Brain pericyte (primary cell): ENCODE data around the gene MRM2.
"Not testable (repeated sequence)": the region's sequence is repeated elsewhere in the genome, so short reads cannot be mapped to it uniquely, and the experiment has no call there.

Experiments
- DNase-seq: peaks from one replicate; pipeline ENCODE4 v3.0.0-alpha.2; 2012; ENCODE audit warnings: low read depth, low spot score

Gene MRM2

DNA sequence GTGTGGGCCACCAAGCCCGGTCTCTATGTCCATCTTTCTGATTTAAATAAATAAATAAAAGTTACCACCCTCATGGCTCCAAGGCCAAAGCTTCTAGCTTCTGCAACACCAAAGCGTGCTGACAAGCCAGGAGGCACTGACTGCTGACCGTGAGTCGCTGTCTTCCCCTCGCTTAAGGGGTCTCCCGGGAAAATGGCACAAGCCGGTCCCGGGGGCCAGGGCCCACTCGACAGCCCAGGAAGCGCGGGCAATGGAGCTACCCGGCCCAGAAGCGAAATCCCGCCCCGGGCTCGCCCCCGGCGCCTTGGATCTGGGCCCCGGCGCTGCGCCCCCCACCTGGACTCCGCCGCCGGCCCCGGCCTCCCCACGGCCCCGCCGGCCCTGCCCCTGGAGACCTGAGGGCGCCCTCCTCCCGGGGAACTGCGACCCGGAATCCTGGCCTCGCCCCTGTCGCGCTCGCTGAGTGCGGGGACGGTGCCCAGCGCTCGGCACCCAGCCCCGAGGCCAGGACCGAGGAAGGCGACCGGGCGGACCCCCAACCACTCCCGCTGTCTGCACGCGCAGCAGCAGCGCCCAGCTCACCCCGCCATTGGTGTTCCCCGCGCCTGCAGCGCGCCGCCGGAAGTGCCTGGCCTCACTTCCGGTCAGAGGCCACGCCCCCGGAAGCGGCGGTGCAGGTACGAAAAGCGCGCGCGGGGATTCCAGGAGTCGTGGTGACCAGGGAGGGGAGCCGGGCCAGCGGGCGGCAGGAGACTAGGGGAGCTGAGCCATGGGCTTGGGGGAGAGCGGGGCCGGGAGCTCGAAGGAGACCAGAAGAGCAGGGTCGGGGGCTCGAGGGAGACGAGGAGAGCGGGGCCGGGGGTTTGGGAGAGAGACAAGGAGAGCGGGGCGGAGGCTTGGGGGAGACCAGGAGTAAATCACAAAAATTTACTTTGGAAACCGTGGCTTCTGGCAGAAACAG, at the start of gene MRM2, which contains the start of gene NUDT1:
MRM2 (minus strand) TSS at position 626 of the 961 bp plus-strand sequence; CDS start at position 590, 36 bp downstream.
NUDT1 (plus strand) TSS at position 647 of the 961 bp plus-strand sequence. CDS start 2,349 bp downstream, outside the sequence.
- DNase-seq = no peak

DNA sequence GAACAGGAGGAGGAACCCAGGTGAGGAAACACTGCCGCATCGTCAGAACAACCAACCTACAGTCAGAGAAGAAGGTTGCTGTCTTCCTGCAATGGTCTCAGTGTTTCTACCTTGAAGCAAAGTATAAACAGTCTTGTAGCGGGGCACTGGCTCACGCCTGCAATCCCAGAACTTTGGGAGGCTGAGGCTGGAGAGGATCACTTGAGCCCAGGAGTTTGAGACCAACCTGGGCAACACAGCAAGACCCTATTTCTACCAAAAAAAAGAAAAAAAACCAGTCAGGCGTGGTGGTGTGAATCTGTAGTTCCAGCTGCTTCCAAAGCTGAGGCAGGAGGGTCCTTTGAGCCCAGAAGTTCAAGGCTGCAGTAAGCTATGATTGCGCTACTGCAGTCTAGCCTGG, 48.9 kb upstream of the MRM2 start:
- no peak for DNase-seq

DNA sequence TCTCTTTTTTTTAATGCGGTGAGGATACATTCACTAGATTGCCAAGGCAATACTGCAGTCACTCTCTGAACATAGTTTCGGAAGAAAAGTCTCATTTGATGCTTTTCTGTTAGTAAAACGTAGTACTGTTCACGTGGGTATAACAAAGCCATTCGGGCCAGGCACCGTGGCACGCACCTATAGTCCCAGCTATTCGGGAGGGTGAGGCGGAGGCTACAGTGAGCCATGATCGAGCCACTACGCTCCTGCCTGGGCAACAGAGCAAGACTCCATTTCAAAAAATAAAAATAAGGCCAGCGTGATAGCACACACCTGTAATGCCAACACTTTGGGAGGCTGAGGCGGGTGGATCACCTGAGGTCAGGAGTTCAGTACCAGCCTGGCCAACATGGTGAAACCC, 47.6 kb upstream of the MRM2 start:
- DNase-seq = no peak

DNA sequence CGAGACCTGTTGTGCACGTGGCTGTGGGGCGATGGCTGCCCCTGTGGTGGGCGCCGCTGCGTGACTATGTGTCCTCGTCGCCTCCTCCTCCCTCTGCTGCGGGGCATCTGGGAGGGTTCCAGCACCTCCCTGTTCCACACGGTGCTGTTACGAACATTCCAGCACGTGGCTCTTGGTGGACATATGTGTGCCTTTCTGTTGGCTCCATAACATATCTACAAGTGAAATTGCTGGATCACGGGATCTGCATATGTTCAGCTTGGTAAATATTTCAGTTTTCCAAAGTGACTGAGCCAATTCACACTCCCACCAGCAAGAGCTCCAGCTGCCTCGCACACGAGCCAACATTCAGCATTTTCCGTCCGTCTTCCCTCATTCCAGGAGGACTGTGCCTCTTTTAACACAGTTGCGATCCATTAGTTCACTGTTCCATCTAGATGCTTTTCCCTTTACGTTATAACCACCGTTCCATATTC, 47.1 kb upstream of the MRM2 start:
- DNase-seq = no peak

DNA sequence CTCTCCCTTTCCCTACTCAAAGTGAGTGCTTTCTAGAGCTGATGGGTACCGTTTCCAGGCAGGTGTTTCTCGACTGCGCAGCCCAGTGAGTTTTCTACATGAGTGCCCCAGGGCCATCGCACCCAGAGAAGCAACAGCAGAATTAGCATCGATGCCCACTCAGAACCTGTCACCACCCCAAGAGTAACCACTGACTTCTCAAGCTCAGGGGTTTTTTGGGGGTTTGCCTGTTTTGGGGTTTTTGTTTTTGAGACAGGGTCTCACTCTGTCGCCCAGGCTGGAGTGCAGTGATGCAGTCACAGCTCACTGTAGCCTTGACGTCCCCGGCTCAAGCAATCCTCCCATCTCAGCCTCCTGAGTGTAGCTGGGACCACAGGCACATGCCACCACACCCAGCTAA, 46.5 kb upstream of the MRM2 start:
- DNase-seq = no peak

DNA sequence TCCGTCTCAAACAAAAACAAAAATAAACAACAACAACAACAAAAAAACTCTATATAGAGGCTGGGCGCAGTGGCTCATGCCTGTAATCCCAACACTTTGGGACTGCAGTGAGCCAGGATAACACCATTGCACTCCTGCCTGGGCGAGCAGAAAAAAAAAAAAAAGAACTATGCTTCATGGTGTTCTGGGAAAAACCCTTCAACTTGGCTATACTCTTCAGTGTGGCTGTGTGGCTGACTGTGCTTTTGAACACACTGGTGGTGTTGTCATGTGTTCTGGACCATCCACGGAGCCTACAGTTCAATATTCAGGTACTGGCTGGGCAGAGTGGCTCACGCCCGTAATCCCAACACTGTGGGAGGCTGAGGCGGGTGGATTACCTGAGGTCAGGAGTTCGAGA, 45.7 kb upstream of the MRM2 start:
- DNase-seq = no peak

DNA sequence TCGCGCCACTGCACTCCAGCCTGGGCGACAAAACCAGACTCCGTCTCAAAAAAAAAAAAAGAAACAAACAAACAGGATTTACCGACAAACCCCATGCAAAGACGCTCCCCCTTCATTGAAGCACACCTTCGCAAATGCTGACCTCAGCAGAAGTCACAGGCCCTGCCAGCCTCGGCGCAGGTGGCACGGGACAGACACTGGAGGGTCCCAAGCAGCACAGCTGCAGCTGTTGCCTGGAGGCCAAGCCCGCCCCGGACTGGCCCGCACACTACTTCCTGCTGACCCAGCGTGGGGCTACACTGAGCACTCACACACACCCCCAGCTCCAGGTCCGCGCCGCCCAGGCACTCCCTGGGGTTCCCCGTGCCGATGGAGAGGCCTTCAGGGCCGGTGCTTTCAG, 41.1 kb upstream of the MRM2 start:
- DNase-seq = no peak

DNA sequence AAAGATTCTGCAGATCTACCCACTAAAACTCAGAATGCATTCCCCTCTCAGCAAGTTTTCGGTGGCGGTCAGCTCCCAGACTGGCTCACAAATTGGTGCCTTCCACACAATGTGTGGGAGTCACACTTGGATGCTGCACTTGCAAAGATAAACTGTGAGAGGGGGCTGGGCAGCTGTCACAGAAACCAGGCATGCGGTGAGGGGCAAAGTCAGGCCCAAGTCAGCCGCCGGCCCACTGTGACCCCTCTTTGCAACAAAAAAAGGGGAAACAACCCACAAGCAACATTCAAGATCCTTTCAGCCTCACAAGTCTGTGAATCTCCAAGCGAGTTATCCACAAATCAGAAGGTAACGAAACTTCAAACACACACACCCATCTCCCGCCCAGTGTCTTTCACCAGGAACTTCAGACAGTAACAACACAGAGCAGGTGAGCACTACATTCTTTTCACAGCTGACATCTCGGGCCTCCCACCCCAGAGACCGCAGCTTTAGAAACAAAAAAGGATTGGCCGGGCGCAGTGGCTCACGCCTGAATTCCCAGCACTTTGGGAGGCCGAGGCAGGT, 40.3 kb upstream of the MRM2 start:
- no peak for DNase-seq

DNA sequence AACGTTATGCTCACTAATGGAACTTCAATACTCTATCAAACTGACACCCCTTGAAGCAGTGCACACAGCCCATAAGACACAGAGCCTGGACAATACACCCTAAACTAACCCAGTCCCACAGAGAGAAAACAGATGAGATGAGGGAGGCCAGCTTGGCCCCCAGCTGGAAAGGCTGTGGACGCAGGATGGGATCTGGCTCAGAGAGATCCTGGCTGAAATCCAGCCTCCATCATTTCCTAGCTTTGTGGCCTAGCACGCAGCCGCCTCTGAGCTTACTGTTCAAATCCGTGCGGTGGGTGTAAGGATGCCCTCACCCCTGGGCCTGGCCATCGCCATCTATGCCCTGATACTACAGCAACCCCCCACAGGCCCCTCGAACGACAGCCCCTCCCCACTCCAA, 39.5 kb upstream of the MRM2 start:
- DNase-seq = no peak

DNA sequence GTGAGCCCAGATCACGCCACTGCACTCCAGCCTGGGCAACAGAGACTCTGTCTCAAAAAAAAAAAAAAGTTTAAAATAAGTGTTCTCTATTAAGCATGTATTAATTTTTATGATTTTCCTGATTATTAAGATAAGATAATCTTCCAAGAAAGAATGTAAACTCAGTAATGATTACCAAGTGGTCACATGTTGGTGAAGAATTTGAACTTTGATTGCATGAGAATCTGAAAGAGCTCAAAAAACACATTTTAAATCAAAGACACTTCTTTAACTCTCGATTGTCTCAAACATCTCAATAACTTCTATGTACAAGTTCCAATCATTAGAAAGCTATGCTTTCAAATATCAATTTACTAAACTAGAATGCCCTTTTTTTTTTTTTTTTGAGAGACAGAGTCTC, 38.4 kb upstream of the MRM2 start:
- DNase-seq = no peak

DNA sequence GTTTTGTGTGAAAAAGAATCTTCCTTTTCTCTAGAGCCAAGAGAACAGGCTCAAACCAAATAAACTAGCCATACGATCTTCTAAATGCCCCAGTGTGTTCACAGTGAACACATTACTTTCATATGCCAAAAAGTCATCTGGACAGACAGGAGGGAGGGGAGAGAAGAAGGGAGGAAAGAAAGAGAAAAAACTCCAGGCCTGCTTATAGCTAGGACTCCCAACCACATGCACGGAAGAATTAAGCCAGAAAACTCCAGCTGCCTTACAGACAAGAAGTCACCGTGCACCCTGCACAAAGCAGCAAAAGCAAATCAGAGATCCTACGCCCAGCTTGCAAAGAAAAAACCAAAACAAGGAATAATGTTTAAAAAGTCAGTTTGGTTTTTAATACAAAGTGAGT, 37.9 kb upstream of the MRM2 start:
- no peak for DNase-seq

DNA sequence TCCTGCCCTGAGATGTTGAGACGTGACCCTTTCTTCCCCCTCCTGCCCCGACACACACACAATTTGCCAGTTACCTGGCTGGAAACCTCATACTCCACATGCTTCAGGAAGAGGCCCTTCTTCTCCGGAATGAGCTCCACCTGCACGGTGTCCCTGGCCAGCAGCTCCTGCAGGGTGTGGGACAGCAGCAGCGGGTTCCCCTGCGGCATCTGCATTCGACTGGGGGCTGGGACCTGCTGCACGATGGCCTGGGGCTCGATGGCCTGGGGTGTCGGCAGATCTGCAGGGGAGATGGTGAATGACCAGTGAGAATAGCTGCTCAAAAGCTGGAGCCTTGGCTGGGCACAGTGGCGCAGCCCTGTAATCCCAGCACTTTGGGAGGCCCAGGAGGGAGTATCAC, 36.0 kb upstream of the MRM2 start:
- DNase-seq = no peak

DNA sequence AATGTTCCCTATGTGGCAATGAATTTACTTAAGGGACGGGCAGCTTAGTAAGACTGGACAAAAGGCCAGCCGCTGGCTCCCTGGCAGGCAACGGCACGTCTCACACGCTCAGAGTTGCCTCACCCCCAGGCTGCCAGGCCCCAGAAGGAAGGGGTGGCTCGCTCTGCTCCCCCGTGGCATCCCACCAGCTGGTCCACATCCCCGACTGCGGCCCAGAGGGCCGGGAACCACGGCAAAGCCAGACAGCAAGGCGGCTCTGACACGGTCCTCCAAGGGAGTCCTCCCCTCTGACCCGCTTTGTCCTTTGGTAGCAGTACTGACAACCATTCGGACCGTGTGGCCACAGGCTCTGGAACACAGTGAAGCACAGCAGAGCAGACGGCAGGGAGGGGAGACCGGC, 34.1 kb upstream of the MRM2 start:
- no peak for DNase-seq

DNA sequence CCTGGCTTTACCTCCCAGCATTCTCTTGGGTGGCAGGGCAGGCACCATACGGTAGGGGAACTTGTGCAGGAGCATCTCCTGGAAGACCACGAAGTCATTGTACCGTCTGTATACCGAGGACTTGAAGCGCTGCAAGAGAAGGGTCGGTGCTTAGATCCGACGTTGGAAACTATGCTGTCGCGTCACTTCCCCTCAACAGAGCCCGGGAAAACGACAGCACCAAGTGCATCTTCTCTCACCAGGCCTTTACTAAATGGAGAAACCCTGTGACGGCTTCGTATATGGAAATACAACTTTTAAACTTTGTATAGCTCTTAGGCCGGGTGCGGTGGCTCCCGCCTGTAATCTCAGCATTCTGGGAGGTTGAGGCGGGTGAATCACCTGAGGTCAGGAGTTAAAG, 33.1 kb upstream of the MRM2 start:
- DNase-seq = no peak

DNA sequence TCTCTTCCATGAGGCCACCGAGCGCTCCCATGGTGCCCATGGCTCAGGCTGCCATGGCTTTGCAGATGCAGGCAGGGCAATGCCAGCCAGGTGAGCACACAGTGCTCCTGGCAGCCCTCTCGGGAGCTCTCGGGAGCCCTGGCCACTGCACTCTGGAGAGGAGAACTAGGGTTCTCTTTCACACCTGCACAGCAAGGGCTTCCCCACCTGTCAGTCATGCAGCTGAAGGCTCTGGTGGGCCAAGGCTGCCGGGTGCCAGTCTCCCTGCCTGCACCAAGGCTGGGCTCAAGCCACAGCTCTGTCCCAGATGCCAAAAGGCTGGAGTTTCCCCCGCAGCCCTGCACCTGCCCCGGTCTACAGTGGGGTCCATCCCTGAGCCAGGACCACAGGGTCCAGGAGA, 32.7 kb upstream of the MRM2 start:
- DNase-seq = no peak

DNA sequence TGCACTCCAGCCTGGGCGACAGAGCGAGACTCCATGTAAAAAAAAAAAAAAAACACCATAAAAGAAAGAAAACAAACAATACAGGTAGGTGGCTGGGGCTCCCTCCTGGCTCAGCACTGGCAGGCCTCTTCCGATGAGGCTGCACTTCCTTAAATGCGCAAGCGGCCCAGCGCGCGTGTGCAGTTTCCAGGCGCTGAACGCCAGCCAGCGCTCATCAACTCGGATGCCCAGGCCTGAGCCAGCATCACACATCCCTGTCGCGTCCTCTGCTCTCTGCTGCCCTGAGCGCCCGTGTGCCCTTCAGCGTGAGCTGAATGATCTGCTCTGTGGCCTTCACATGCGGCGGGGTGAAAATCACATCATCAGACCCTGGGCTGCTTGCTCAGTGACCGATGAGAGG, 31.9 kb upstream of the MRM2 start:
- no peak for DNase-seq

DNA sequence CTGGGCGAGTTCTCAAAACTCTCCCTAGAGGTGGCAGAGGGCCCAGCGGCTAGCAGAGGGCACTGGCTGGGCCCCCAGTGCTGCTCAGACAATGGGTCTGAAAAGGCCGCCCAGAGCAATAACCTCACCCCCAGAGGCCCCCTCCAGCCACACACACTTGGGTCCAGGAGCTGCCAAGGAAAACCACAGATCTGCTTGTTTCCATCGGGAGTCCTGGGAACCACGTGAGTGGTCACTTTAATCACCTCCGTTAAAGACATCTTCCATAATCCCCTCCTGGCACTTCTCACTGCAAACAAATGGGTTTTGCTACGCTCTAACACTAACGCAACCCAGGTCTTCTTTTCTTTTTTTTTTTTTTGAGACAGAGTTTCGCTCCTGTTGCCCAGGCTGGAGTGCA, 30.0 kb upstream of the MRM2 start:
- DNase-seq = no peak

DNA sequence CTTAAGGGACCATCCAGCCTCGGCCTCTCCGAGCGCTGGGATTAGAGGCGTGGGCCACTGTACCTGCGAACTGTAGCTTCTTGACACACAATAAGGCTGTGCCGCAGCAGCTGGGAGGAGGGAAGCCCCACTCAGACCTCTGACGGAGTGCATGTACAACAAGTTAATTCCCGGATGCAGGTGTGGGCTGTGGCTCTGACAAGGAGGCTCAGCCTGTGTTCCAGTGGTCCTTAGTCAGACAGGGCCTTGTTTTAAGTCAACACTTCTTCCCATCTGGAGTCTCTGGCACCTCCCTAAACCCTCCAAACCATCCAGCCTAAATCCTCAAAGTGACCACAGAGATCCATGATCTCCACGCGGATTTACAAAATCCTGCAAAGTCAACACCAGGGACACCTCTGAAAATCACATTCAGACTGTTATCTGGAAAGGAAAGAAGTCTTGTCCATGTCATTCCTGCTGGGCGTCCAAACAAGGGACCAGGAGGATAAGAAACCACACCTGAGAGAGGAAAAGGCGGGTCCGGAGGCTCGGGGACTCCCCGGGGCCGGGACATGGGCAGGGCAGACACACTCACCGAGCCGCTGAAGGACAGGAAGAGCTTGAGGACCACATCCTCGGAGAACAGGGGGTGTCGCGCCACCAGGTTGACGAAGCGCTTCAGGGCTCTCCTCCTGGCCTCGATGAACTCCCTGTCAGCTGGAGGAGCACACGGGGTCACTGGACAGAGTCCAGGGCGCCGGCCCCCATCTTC, 29.4 kb upstream of the MRM2 start:
- no peak for DNase-seq

DNA sequence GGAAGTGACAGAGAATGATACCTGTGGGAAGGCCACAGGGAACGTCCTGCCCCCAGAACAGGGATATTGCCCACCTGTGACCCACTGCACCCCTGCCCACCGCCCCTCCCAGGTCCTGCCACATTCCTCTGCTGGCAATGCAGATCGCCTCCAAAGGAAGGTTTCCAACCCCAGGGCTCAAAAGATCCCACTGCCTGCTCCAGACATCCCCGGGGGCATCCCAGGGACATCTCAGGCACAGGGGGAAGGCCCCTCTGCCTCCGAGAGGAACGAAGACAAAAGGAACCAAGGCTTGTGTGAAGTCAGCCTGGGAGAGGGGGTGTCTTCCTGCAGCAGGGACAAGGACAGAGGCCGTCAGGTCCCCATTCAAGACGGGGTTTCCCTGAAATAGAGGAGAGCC, 28.5 kb upstream of the MRM2 start:
- DNase-seq = no peak

DNA sequence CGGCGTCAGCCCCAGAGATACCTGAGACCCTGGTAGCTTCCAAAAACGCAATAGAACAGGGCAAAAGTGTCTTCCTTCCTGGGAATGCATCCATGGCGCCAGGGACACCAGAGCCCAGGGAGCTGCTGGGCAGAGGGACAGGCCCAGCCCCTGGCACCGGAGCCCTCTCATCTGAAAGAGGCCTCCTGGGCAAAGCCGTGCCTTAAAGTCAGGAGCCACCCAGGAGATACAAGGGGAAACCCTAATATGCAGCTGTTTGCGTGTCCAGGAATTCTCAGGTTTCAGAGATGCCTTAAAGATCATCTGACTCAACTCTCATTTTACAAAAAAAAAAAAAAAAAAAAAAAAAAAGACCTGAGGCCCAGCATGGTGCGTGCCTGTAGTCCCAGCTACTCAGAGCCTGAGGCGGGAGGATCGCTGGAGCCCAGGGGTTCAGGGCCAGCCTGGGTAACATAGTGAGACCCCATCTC, 28.0 kb upstream of the MRM2 start:
- no peak for DNase-seq

DNA sequence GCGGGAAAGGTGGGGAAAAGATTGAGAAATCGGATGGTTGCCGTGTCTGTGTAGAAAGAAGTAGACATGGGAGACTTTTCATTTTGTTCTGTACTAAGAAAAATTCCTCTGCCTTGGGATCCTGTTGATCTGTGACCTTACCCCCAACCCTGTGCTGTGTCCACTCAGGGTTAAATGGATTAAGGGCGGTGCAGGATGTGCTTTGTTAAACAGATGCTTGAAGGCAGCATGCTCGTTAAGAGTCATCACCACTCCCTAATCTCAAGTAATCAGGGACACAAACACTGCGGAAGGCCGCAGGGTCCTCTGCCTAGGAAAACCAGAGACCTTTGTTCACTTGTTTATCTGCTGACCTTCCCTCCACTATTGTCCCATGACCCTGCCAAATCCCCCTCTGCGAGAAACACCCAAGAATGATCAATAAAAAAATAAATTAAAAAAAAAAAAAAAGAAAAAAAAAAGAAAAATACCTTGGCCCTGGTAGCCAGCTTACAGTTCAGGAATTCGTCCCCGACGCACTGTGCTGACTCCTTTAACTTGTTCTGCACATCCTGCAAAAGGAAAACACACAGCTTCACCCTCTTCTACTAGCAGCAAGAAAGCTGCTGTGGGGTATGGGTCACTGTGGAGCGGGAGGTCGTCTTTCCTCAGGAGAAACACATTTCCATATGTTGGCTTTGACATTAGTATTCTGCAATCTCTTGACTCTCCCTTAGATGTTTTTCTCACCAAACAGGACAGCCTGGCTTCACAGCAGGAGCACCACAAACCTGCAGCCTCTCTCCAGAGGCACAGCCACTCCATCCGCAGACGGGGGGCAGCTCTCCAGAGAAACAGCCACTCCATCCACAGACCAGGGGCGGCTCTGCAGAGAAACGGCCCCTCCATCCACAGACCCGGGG, 27.3 kb upstream of the MRM2 start:
- not testable (repeated sequence) for DNase-seq
